Effector CD4-positive, alpha-beta T cell (primary cell): ENCODE results near the gene ADGRL3.
"Not testable (repeated sequence)": the region's sequence is repeated elsewhere in the genome, so short reads cannot be mapped to it uniquely, and the experiment has no call there.

ENCODE experiments used
- DNase-seq: peaks from one replicate; pipeline ENCODE4 v3.0.0-alpha.2; 2020

Gene ADGRL3

GRCh38 chr4:61292322-61292721 is 92.2 kb downstream of the ADGRL3 start:
- no peak for DNase-seq

DNA sequence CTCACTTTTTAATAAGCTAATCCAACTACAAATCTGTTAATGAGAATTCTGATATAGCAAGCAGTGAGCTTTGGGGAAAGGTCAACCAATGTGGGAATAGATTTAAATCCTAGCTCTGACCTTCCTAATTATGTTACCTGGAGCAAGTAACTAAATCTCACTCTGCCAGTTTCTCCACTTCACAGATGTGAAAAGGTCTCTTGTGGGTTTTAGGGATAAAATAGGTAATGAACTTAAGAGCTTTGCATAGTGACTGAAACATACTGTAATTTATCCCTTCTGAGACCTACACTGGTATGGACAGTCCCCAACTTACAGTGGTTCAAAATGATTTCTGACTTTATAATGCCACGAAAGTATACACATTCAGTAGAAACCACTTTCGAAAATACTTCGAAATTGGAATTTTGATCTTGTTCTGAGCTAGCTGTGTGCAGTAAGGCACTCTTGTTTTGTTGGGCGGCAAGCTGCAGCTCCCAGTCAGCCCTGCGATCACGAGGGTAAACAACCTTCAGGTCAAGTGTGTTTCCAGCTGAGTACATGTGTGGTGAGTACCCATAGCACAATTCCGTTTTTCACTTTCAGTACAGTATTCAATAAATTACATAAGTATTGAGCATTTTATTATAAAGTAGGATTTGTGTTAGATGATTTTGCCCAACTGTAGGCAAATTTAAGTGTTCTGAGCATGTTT is 93.7 kb downstream of the ADGRL3 start:
- no peak for DNase-seq

DNA sequence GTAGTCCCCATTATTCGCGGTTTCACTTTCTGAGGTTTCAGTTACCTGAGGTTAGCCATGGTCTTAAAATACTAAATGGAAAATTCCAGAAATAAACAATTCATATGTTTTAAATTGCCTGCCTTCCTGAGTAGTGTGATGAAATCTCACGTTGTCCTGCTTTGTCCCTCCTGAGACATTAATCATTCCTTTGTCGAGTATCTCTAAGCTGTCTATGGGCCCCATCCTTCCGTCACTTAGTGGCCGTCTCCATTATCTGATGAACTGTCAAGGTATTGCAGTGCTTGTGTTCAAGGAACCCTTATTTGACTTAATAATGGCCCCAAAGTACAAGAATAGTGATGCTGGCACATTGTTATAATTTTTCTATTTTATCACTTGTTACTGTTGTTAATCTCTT is 94.8 kb downstream of the ADGRL3 start:
- no peak for DNase-seq

- no peak for DNase-seq
These were observed 96.0 kb downstream of the ADGRL3 start for GRCh38 chr4:61296144-61296543.

- no peak for DNase-seq
These were observed 98.1 kb downstream of the ADGRL3 start for GRCh38 chr4:61298178-61298740.

- DNase-seq: no peak
These were observed 99.2 kb downstream of the ADGRL3 start for GRCh38 chr4:61299316-61299715.

DNA sequence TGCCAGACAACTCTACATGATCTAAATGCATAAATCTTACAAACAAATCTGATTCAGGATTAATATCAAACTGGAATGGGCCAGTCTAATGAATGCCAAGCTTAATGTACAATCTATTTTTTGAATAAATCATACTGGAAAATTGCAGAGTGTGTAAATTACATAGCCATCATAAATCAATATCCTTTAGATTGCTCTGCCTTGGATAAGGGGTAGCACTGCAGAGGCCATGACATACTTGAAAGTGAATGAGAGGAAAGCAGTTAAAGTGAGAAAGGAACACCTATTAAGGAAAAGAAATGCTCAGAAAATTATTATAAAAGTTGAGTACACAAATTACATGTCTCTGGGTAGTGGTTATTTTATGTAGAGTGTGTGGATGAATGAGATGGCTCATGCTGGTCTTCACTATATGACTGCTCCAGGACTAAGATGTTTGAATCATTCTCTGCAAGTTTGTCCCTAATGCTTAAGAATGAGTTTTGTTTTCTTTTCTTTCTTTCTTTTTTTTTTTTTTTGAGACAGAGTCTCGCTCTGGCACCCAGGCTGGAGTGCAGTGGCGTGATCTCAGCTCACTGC is 100.2 kb downstream of the ADGRL3 start:
- no peak for DNase-seq

DNA sequence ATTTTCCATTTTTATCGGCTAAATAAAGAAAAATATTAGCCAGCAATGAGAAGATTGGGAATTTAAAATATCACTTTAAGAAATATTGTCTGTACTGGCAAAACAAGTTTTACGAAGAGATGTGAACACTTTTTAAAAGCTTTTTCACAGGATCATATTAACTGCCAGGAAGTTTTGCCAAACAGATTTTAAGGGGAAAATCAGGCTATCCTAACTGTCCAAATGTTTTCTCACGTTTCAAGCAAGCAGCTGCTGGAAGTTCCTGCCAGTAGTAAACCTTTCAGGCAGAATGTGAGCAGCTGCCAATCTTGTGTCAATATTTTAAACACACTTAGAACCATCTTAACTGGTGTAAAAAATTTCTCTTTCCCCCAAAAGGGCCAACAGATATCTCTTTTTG is 101.1 kb downstream of the ADGRL3 start:
- DNase-seq: no peak

- no peak for DNase-seq
These were observed 107.9 kb downstream of the ADGRL3 start for GRCh38 chr4:61308033-61308432.

DNA sequence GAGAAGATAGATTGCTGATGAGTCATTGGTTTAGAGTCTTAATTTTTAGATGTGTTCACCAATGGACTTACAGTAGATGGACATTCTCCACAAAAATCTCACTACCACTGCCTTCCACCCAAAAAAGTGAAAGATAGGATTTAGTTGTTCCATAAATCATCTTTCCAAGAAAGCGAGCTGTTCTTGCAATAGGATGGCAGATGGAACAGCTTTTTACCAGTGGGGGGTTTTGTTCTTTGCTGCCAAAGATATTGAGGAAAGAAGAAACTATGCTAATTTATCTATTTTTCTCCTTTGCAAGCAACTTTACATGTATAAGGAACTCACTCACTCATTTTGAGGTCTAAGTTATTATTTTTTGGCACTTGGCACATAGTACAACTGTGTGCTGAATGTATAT is 109.5 kb downstream of the ADGRL3 start:
- no peak for DNase-seq

DNA sequence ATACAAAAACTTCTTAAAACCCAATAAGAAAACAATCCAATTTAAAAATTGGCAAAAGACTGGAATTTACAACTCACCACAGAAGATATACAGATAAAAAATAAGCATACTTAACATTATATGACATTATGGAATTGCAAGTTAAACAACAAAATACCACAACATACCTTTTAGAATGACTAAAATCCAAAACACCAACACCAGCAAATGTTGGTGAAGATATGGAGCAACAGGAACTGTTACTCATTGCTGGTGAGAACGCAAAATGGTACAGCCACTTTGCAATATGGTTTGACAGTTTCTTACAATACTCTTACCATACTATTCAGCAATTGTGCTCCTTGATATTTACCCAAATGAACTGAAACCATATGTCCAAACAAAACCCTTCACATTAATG is 112.4 kb downstream of the ADGRL3 start:
- no peak for DNase-seq

- DNase-seq: no peak
These were observed 118.3 kb downstream of the ADGRL3 start for GRCh38 chr4:61318431-61318830.

DNA sequence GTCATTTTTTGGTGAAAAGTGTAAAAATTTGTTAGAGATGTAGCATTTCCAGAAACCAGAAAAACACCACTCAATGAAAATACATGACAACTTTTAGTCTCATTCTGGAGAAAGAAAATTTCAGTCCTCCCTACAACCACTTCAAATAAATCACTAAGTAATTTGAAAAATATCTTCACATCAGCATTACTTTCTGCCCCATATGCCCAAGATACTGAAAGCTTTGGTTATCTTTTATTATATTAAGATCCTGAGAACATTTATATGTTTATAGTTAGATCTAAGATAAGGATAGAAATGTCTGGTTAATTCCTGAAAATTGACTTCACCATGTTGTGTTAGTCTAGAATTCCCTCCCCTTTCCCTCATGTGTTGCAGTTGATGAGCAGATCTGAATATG is 119.0 kb downstream of the ADGRL3 start:
- DNase-seq: no peak

DNA sequence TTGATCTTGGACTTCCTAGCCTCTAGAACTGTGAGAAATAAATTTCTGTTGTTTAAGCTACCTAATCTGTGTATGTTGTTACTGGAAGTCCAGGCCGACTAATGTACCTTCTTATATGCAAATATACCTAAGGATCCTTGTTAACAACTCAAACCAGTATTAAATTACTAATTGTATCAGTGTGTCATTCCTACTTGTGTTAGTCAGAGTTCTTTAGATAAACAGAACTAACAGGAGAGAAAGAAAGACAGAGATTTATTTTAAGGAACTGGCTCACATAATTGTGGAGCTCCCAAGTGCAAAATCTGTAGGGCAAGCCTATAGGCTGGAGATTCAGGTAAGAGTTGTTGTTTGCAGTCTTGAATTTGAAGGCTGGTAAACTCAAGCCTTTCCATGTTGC is 120.0 kb downstream of the ADGRL3 start:
- no peak for DNase-seq

DNA sequence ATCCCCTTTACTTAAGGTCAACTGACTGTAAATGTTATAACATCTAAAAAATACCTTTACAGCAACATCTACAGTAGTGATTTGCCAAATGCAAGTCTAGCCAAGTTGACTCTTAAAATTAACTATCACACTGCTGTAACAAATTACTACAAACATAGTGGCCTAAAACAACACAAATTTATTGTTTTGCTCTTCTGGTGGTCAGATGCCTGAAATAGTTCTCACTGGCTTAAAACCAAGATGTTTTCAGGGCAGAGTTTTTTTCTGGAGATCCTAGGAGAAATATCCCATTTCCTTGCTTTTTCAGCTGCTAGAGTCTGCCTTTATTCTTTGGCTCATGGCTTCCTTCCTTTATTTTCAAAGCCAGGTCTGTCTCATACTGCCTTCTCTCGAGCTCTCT is 120.5 kb downstream of the ADGRL3 start:
- DNase-seq: no peak

- DNase-seq: no peak
These were observed 132.6 kb downstream of the ADGRL3 start for GRCh38 chr4:61332693-61333092.

DNA sequence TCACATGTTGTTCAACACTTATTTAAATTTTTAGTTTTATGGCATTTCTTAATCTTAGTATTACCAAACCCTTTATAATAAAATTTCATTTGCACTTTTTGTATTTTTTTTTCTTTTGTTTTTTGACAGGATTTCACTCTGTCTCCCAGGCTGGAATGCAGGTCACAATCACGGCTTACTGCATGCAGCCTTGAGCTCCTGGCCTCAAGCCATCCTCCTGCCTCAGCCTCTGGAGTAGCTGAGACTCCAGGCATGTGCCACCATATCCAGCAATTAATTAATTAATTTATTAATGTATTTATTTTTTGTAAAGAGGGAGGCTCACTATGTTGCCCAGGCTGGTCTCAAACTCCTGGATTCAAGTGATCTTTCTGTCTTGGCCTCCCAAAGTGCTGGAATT is 133.4 kb downstream of the ADGRL3 start:
- DNase-seq: no peak

GRCh38 chr4:61335241-61335763 is 135.2 kb downstream of the ADGRL3 start:
- no peak for DNase-seq

DNA sequence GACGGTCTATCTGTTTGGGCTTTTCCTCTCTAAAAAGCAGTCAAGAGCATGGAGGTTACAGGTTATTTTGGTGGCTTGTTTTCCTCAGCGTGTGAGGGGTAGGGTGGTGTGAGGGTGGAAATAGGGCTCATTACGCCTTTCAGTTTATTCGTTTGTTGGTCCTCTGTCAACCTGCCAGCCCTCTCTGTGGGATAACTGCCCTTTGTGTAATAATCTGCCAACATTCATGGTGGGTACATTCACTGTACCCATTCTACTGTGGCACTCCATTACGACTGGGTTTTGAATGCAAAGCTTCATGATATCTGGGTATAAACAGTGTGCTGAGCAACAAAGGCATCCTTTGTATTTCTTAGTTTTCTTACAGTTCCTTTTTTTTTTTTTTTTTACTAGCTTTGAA is 136.4 kb downstream of the ADGRL3 start:
- DNase-seq: no peak

GRCh38 chr4:61336916-61337315 is 136.8 kb downstream of the ADGRL3 start:
- DNase-seq: no peak

- no peak for DNase-seq
These were observed 141.9 kb downstream of the ADGRL3 start for GRCh38 chr4:61342061-61342460.

DNA sequence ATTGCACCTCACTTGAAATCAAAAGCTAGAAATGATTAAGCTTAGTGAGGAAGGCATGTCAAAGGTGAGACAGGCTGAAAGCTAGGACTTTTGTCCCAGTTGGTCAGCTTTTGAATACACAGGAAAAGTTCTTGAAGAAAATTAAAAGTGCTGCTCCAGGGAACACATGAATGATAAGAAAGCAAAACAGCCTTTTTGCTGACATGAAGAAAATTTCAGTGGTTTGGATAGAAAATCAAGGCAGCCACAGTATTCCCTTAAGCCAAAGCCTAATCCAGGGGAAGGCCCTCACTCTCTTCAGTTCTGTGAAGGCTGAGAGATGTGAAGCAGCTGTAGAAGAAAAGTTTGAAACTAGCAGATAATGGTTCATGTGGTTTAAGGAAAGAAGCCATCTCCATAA is 150.8 kb downstream of the ADGRL3 start:
- no peak for DNase-seq

DNA sequence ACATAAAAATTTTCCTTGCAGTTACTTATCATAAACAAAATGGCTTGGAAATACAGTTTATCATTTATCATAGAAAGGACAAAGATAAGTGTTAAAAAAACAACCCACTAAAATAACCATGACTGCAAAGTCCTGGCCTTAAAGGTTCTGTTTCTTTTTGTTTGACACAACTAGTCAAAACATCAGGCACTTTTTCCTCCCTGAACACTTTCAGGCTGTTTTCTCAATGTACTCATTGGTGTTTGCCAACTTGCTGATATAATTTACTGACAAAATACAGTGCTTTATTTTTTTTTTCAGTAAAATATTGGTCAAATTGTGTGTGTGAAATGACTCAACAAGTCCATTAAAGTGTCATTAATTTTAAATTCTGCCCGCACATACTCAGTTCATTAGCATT is 156.6 kb downstream of the ADGRL3 start:
- no peak for DNase-seq

DNA sequence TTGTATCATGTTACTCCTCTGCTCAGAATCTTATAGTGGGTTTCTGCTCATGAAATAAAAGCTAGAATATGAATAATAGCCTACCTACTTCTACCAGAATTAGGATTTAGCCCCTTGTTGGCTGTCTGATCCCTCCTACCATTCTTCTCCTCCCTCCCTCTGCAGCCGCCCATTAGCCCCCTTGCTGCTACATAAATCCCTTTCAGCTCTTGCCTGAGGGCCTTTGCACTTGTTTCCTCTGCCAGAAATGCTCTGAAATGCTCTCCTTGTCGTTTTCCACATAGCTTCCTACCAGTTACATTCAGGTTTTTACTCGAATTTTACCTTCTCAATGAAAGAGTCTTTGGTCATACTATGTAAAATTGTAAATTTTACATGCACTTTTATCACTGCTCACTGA is 159.2 kb downstream of the ADGRL3 start:
- no peak for DNase-seq

- not testable (repeated sequence) for DNase-seq
These were observed 172.7 kb downstream of the ADGRL3 start for GRCh38 chr4:61372817-61373216.
